T-helper 1 cell treated with Interleukin-12 subunit alpha and Interleukin-12 subunit beta and Interleukin-4 antibody, amounts not matched to agents 30 ng/mL and 1 ng/mL, for 36 hours (primary cell): ENCODE data around the gene ATIC. TPM values are rescaled to one million over a fixed set of nuclear protein-coding genes. Genes with fewer than 3 reads are reported as not detected.

Source experiments
- intact Hi-C: fragments of 100-400 bp; cut with micrococcal nuclease; formaldehyde crosslinking; loops from one replicate; pipeline ENCODE4 v1.15.1; 2024
- total RNA-seq: library from RNA; stranded (reverse); gene quantifications from 2 replicates; pipeline ENCODE4 v1.2.3, GENCODE V29; 2022

Gene ATIC
- total RNA-seq, 1 donor from 2014 or later: 165 TPM

- intact Hi-C loops: no loop called here
These were observed 62.1 kb downstream of the ATIC start for GRCh38 chr2:215374002-215374401.

- intact Hi-C loops: no loop called here
These were observed 63.0 kb downstream of the ATIC start for GRCh38 chr2:215374642-215375466.

- intact Hi-C loops: no loop called here
These were observed 63.6 kb downstream of the ATIC start for GRCh38 chr2:215375467-215375830.

- intact Hi-C loops: no loop called here
These were observed 64.4 kb downstream of the ATIC start for GRCh38 chr2:215376103-215376780.

- intact Hi-C loops: no loop called here
These were observed 65.4 kb downstream of the ATIC start for GRCh38 chr2:215377283-215377682.

- intact Hi-C loops: no loop called here
These were observed 66.2 kb downstream of the ATIC start for GRCh38 chr2:215378045-215378444.

GRCh38 chr2:215379039-215379438 lies 67.2 kb downstream of the ATIC start:
- intact Hi-C loops: no loop called here

- intact Hi-C loops: no loop called here
These were observed 68.1 kb downstream of the ATIC start for GRCh38 chr2:215379948-215380347.

GRCh38 chr2:215380699-215381098 lies 68.8 kb downstream of the ATIC start:
- intact Hi-C loops: no loop called here

GRCh38 chr2:215382011-215382410 lies 70.2 kb downstream of the ATIC start:
- intact Hi-C loops: no loop called here

- intact Hi-C loops: no loop called here
These were observed 70.6 kb downstream of the ATIC start for GRCh38 chr2:215382480-215382879.

- intact Hi-C loops: no loop called here
These were observed 71.9 kb downstream of the ATIC start for GRCh38 chr2:215383652-215384279.

GRCh38 chr2:215384710-215385109 lies 72.9 kb downstream of the ATIC start:
- intact Hi-C loops: no loop called here

GRCh38 chr2:215386566-215386965 lies 74.7 kb downstream of the ATIC start:
- intact Hi-C loops: no loop called here

GRCh38 chr2:215388002-215388728 lies 76.3 kb downstream of the ATIC start:
- intact Hi-C loops: no loop called here

GRCh38 chr2:215390550-215390913 lies 78.7 kb downstream of the ATIC start:
- intact Hi-C loops: no loop called here

GRCh38 chr2:215391531-215391930 lies 79.7 kb downstream of the ATIC start:
- intact Hi-C loops: no loop called here

- intact Hi-C loops: no loop called here
These were observed 80.3 kb downstream of the ATIC start for GRCh38 chr2:215392164-215392563.

- intact Hi-C loops: no loop called here
These were observed 80.9 kb downstream of the ATIC start for GRCh38 chr2:215392687-215393270.

- intact Hi-C loops: no loop called here
These were observed 82.4 kb downstream of the ATIC start for GRCh38 chr2:215394102-215394805.
